Stomach (tissue), 9 donors: ENCODE measurements around the gene GRB2. TPM values are rescaled to one million over a fixed set of nuclear protein-coding genes. Genes with fewer than 3 reads are reported as not detected.
A peak's percentile ranks its signal among the peaks of the same experiment; 100 is the strongest.

Experiments
- DNase-seq, 2 donors: peaks; one replicate each; pipeline versions ENCODE4 v3.0.0 to v3.0.0-alpha.2; 2013 to 2019
- H3K27ac ChIP-seq, 5 donors: fragments of 200-600 bp in 4 of 5; sonication (generic) in 4 of 5; one replicate each; pipeline ENCODE4 v1.5.1; 2013 to 2019; ENCODE audit warnings: mild to moderate bottlenecking in 1 of 5, moderate library complexity in 1 of 5
- H3K27me3 ChIP-seq, 3 donors: fragments of 200-600 bp; sonication (generic); one replicate each; pipeline ENCODE4 v1.5.1; 2017 to 2019; ENCODE audit warnings: mixed run types in 1 of 3
- H3K36me3 ChIP-seq, 4 donors: fragments of 200-600 bp; sonication (generic); 1 replicate in 3 of 4; 2 replicates in 1 of 4; pipeline ENCODE4 v1.5.1; 2016 to 2019
- H3K4me1 ChIP-seq, 4 donors: fragments of 200-600 bp; sonication (generic); one replicate each; pipeline ENCODE4 v1.5.1; 2016 to 2019
- H3K4me3 ChIP-seq, 4 donors: fragments of 200-600 bp; sonication (generic) in 3 of 4; one replicate each; pipeline ENCODE4 v1.5.1; 2016 to 2019; ENCODE audit warnings: mild to moderate bottlenecking in 1 of 4
- H3K9me3 ChIP-seq, 4 donors: fragments of 200-600 bp; sonication (generic); one replicate each; pipeline ENCODE4 v1.5.1; 2016 to 2019
- EP300 ChIP-seq: sonication (generic); formaldehyde crosslinking; IDR thresholded peaks from one replicate; pipeline ENCODE4 v1.6.1; 2017; ENCODE audit warnings: antibody characterized with exemption
- POLR2A ChIP-seq, 4 donors: fragments of 450-650 bp; IDR thresholded peaks; one replicate each; pipeline ENCODE4 v1.6.1; 2016; ENCODE audit warnings: antibody characterized with exemption in 4 of 4, control low read depth in 2 of 4, mild to moderate bottlenecking in 1 of 4, moderate library complexity in 1 of 4
- POLR2AphosphoS5 ChIP-seq, 3 donors: sonication (generic); formaldehyde crosslinking; IDR thresholded peaks; one replicate each; pipeline ENCODE4 v1.6.1; 2016; ENCODE audit warnings: antibody characterized with exemption in 3 of 3
- WGBS, 5 donors: extraction: QIAGEN DNeasy Blood & Tissue Kit in 3 of 5; methylation state at CpG; one replicate each; pipeline versions ENCODE4 v1.1.5 to v1.1.7; 2013 to 2018; 5-methylcytosine and 5-hydroxymethylcytosine counted together
- intact Hi-C: fragments of 100-400 bp; cut with DNase I; formaldehyde crosslinking; loops from one replicate; pipeline ENCODE4 v1.15.1; 2023; ENCODE audit warnings: low total_unique reads
- polyA plus RNA-seq, 3 donors: library from polyadenylated mRNA; stranded (reverse); fragments of 200-250 nt; gene quantifications; one replicate each; pipeline ENCODE4 v1.2.3, GENCODE V29; 2013
- total RNA-seq, 5 donors: library from RNA; depleted of rRNA; stranded (reverse); fragments of >200 nt; gene quantifications; one replicate each; pipeline versions ENCODE4 v1.1.0 to v1.2.3, GENCODE V29; 2014 to 2016
- TF ChIP-seq, protein P1 (sequence below), 7 experiments: fragments of 450-650 bp in 4 of 7; fragments of 200-600 bp in 3 of 7; sonication (generic) in 3 of 7; IDR thresholded peaks; one replicate each; pipeline ENCODE4 v1.5.1; 2016 to 2019; ENCODE audit warnings: antibody characterized with exemption in 7 of 7, control low read depth in 2 of 7, mild to moderate bottlenecking in 1 of 7
- donor health status: healthy with polysubstance abuse.
- donor health status: Bipolar disorder and iron deficiency.
- donor health status: healthy.

Gene GRB2
- total and polyA plus RNA-seq, 8 donors, result 32.5 to 488 (median 96.6) TPM

DNA sequence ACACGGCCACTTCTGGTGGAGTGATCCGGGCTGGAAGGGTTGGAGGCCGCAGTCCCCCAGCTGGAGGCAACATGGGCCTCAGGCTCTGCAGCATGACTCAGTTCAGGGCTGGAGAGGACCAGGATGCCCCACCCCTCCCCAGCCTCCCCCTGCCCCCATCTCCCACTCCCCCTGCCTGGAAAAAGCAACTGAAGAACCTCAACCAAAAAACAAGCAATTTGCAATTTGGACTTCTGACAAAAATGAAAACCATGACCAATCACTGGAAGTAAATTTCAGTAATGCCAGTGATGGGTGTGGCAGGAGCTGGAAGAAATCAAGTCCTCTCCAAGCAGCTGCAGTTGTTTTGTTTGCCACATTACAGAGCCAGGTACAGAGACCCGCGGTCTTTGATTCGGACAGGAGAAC lies 127.8 kb downstream of the GRB2 start:
- Histone ChIP-seq H3K36me3 (peaks cover 8 to 63% (median 41%) of the 10 kb centered on the region in 4 donors), H3K27ac (no peak overlapping the region), H3K4me1 (peaks cover 1 to 15% (median 5%) of the 10 kb centered on the region in 4 donors), H3K9me3 (no peaks in the 10 kb centered on the region), H3K27me3 (no peaks in the 10 kb centered on the region), H3K4me3 (no peak overlapping the region)
- no peak for DNase-seq
- WGBS, 5 donors, result 43 to 75% (median 57%) methylated on average over 6 of the region's 6 CpGs
- intact Hi-C loops, result no loop called here
- TF ChIP-seq POLR2A (IDR thresholded peaks at IDR 0.05) (no peak), EP300 (no peak), POLR2AphosphoS5 (IDR thresholded peaks at IDR 0.05) (no peak)
- TF ChIP-seq, protein P1, sequence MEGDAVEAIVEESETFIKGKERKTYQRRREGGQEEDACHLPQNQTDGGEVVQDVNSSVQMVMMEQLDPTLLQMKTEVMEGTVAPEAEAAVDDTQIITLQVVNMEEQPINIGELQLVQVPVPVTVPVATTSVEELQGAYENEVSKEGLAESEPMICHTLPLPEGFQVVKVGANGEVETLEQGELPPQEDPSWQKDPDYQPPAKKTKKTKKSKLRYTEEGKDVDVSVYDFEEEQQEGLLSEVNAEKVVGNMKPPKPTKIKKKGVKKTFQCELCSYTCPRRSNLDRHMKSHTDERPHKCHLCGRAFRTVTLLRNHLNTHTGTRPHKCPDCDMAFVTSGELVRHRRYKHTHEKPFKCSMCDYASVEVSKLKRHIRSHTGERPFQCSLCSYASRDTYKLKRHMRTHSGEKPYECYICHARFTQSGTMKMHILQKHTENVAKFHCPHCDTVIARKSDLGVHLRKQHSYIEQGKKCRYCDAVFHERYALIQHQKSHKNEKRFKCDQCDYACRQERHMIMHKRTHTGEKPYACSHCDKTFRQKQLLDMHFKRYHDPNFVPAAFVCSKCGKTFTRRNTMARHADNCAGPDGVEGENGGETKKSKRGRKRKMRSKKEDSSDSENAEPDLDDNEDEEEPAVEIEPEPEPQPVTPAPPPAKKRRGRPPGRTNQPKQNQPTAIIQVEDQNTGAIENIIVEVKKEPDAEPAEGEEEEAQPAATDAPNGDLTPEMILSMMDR (IDR thresholded peaks at IDR 0.05), result no peak

DNA sequence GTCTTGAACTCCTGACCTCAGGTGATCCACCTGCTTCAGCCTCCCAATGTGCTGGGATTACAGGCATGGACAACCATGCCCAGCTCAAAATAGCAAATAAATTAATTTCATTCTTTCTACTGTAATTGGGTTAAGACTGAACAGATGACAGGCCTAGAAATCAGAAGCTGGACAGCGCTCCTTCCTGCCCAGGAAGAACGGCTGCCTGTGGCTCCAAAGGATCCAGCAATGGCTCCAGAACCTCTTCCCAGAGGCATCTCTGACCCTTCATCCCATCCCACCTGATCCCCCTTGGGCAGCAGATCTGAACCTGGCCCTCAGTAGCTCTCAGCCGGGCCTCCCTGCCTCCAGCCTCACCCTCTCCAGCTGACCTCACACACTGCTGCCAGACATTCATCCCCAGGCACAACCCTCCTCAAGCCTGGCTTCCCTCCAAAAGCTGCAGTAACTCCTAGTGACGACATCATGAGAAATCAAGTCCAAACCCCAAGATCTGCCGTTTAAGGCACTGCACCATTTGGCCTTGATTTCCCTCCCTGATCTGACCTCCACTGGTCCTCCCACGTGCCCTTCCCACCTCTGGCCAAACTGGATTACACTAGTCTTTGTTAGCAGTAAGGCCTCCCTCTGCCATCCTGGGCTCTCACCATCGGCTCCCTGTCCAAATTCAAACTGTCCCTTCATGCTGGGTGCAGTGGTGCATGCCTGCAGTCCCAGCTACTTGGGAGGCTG lies 131.3 kb downstream of the GRB2 start:
- H3K4me1 ChIP-seq, result peaks cover 17 to 37% (median 31%) of the 10 kb centered on the region in 4 donors
- H3K27me3 ChIP-seq, result no peaks in the 10 kb centered on the region
- intact Hi-C loops, result no loop called here
- peaks cover 0 to 36% (median 24%) of the 10 kb centered on the region in 4 donors for H3K36me3 ChIP-seq
- no peaks in the 10 kb centered on the region for H3K9me3 ChIP-seq
- no peak for TF ChIP-seq EP300
- no peak for TF ChIP-seq POLR2AphosphoS5 (IDR thresholded peaks at IDR 0.05)
- TF ChIP-seq, protein P1 (IDR thresholded peaks at IDR 0.05), result no peak
- TF ChIP-seq POLR2A (IDR thresholded peaks at IDR 0.05), result no peak
- WGBS, 5 donors, result 68 to 79% (median 76%) methylated on average over 7 of the region's 7 CpGs
- no peak for DNase-seq
- H3K27ac ChIP-seq, result no peak overlapping the region
- H3K4me3 ChIP-seq, result no peak overlapping the region

DNA sequence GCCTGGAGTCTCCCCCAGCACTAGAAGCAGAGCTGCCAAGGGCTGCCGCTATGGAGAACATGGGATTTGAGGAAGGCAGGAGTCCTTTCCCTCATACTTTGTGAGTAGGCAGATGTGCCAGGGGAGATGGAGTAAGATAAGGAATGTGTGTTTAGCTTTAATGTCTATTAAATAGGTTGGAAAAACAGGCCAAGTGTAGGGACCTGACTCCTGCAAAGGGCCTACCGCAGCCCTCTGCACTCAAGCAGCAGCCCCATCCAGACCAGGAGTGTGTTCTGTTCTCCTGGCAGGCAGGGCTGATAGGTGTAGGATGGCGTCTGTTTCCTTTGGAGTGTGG lies 132.7 kb downstream of the GRB2 start:
- Histone ChIP-seq H3K9me3 (no peaks in the 10 kb centered on the region), H3K27ac (no peak overlapping the region), H3K36me3 (peaks cover 0 to 27% (median 16%) of the 10 kb centered on the region in 4 donors), H3K4me1 (peaks cover 17 to 48% (median 33%) of the 10 kb centered on the region in 4 donors), H3K27me3 (no peaks in the 10 kb centered on the region), H3K4me3 (no peak overlapping the region)
- intact Hi-C loops, result no loop called here
- no peak for DNase-seq
- TF ChIP-seq POLR2AphosphoS5 (IDR thresholded peaks at IDR 0.05) (no peak), POLR2A (IDR thresholded peaks at IDR 0.05) (no peak), EP300 (no peak)
- TF ChIP-seq, protein P1 (IDR thresholded peaks at IDR 0.05), result no peak
- WGBS, 5 donors, result 64 to 80% (median 76%) methylated on average over 3 of the region's 3 CpGs

DNA sequence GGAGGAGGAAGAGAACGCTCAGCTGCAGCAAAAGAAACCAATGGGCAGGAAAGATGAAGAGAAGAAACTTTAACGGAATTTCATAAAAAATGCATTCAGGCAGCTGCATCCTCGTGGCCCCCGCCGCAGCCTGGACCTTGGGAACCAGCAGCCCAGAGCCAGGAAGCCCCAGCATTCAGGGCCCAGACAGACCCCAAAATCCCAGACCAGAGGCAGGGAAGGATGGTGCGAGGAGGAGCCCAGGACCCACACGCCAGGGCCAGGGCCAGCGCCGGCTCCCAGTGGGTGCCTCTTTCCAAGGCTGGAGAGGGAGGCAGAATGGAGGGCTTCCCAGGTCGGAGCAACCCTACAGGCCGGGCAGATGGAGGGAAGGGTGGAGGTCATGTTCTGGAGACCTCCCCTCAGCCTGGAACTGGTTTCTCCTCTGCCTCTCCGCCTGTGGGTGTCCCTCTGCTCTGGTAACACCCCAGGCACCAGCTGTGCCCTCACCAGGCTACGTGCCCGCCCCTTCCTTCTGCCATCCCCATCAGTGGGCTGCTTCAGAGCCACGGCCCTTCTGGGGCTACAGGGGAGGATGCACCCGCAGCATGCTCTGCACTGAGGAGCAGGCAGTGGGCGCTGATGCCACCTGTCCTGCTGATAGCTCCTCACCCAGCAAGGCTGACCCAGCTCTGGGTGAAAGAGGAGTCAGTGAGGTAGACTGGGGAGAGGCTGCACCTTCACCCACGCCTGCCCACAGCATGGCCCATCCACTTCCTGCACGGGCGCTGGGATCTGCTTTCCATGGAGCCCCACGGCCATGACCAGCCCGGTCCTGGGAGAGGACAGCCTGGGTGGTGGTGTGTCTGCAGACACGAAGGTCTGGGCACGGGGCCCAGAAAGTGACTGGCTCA lies 133.3 kb downstream of the GRB2 start:
- Histone ChIP-seq H3K27me3 (no peaks in the 10 kb centered on the region), H3K36me3 (peaks cover 1 to 21% (median 15%) of the 10 kb centered on the region in 4 donors), H3K4me1 (peaks cover 17 to 54% (median 36%) of the 10 kb centered on the region in 4 donors), H3K27ac (peak overlapping the region in 4 of 5 donors; percentile 97 to 100 (median 97)), H3K4me3 (peak overlapping the region; percentile 92 to 97 (median 94)), H3K9me3 (no peaks in the 10 kb centered on the region)
- intact Hi-C loops, result no loop called here
- DNase-seq, result peak in 1 of 2 donors; percentile 39
- TF ChIP-seq, protein P1 (IDR thresholded peaks at IDR 0.05), result no peak
- WGBS, 5 donors, result 42 to 53% (median 48%) methylated on average over 21 to 24 of the region's 24 CpGs
